ENCODE results near the gene TEX9.
"Not testable (repeated sequence)": the region's sequence is repeated elsewhere in the genome, so short reads cannot be mapped to it uniquely, and the experiment has no call there.

TEX9 gene

GRCh38 chr15:56358604-56359003 lies 6.6 kb upstream of the TEX9 start:
- Histone ChIP-seq H3K27ac (no peak overlapping the region), H3K4me3 (no peak overlapping the region)
- no peak for DNase-seq (ENCODE audit: low spot score)
- TF ChIP-seq CTCF (IDR thresholded peaks at IDR 0.05), result no peak

GRCh38 chr15:56361987-56362386 lies 3.2 kb upstream of the TEX9 start:
- TF ChIP-seq CTCF (IDR thresholded peaks at IDR 0.05), result no peak
- DNase-seq (ENCODE audit: low spot score), result no peak
- Histone ChIP-seq H3K27ac (no peak overlapping the region), H3K4me3 (no peak overlapping the region)

- TF ChIP-seq CTCF (IDR thresholded peaks at IDR 0.05), result no peak
- no peak overlapping the region for H3K27ac ChIP-seq
- DNase-seq (ENCODE audit: low spot score), result no peak
- H3K4me3 ChIP-seq, result peak overlapping the region; percentile 70
These were observed 985 bp downstream of the TEX9 start for GRCh38 chr15:56366211-56366610.

- no peak for DNase-seq (ENCODE audit: low spot score)
- no peak overlapping the region for H3K4me3 ChIP-seq
- H3K27ac ChIP-seq, result no peak overlapping the region
- no peak for TF ChIP-seq CTCF (IDR thresholded peaks at IDR 0.05)
These were observed 1.9 kb downstream of the TEX9 start for GRCh38 chr15:56367156-56367555.

GRCh38 chr15:56369234-56369633 lies 4.0 kb downstream of the TEX9 start:
- H3K27ac ChIP-seq, result no peak overlapping the region
- no peak for TF ChIP-seq CTCF (IDR thresholded peaks at IDR 0.05)
- DNase-seq (ENCODE audit: low spot score), result no peak
- H3K4me3 ChIP-seq, result no peak overlapping the region

GRCh38 chr15:56371495-56372147 lies 6.4 kb downstream of the TEX9 start:
- no peak overlapping the region for H3K27ac ChIP-seq
- no peak overlapping the region for H3K4me3 ChIP-seq
- no peak for DNase-seq (ENCODE audit: low spot score)
- no peak for TF ChIP-seq CTCF (IDR thresholded peaks at IDR 0.05)

GRCh38 chr15:56374693-56375092 lies 9.5 kb downstream of the TEX9 start:
- H3K4me3 ChIP-seq; H3K27ac ChIP-seq; DNase-seq (ENCODE audit: low spot score): not testable (repeated sequence)

GRCh38 chr15:56377822-56378221 lies 12.6 kb downstream of the TEX9 start:
- DNase-seq (ENCODE audit: low spot score); H3K4me3 ChIP-seq; H3K27ac ChIP-seq: not testable (repeated sequence)
